Bronchial epithelial cell (primary cell): ENCODE data around the gene ACAP2. TPM values are rescaled to one million over a fixed set of nuclear protein-coding genes. Genes with fewer than 3 reads are reported as not detected.

Source experiments
- DNase-seq: peaks from one replicate; pipeline ENCODE4 v3.0.0-alpha.2; 2010; ENCODE audit warnings: low read depth
- FAIRE-seq: peaks from 2 replicates; lab custom pipeline; 2011; peaks lifted over from hg19 to GRCh38; lab: Jason Lieb, UNC
- H3K27me3 ChIP-seq: 2 replicates; pipeline ENCODE4 v1.5.1; 2011; ENCODE audit warnings: low read length; ENCODE audit not compliant: control insufficient read depth, insufficient read depth
- H3K36me3 ChIP-seq: 2 replicates; pipeline ENCODE4 v1.5.1; 2011; ENCODE audit warnings: low read length; ENCODE audit not compliant: control insufficient read depth, insufficient read depth
- H3K4me3 ChIP-seq: 2 replicates; pipeline ENCODE4 v1.5.1; 2011; ENCODE audit warnings: mild to moderate bottlenecking, low read depth, low read length, control low read depth
- CTCF ChIP-seq: IDR thresholded peaks from 2 replicates; pipeline ENCODE4 v1.5.1; 2011; ENCODE audit warnings: mild to moderate bottlenecking, moderate library complexity, low read length, control low read depth, inconsistent platforms; ENCODE audit not compliant: insufficient read depth, severe bottlenecking
- total RNA-seq: library from RNA; depleted of rRNA; stranded (reverse); fragments of >200 nt; gene quantifications from 2 replicates; pipeline ENCODE4 v1.2.1, GENCODE V29; 2014

Gene ACAP2
- total RNA-seq, 1 donor from 2014 or later = 51.9 TPM

- no peak for DNase-seq
- no peak for TF ChIP-seq CTCF
- Histone ChIP-seq H3K4me3 (no peak overlapping the region), H3K27me3 (no peaks in the 10 kb centered on the region), H3K36me3 (no peaks in the 10 kb centered on the region)
- no peak for FAIRE-seq
Observed at GRCh38 chr3:195458316-195458717, 15.5 kb upstream of the ACAP2 start.

- Histone ChIP-seq H3K27me3 (no peaks in the 10 kb centered on the region), H3K4me3 (no peak overlapping the region), H3K36me3 (no peaks in the 10 kb centered on the region)
- DNase-seq = no peak
- TF ChIP-seq CTCF = no peak
- no peak for FAIRE-seq
Observed at GRCh38 chr3:195455789-195456188, 13.0 kb upstream of the ACAP2 start.

- no peak for TF ChIP-seq CTCF
- no peak for FAIRE-seq
- no peak for DNase-seq
Observed at GRCh38 chr3:195453236-195453635, 10.4 kb upstream of the ACAP2 start.

DNA sequence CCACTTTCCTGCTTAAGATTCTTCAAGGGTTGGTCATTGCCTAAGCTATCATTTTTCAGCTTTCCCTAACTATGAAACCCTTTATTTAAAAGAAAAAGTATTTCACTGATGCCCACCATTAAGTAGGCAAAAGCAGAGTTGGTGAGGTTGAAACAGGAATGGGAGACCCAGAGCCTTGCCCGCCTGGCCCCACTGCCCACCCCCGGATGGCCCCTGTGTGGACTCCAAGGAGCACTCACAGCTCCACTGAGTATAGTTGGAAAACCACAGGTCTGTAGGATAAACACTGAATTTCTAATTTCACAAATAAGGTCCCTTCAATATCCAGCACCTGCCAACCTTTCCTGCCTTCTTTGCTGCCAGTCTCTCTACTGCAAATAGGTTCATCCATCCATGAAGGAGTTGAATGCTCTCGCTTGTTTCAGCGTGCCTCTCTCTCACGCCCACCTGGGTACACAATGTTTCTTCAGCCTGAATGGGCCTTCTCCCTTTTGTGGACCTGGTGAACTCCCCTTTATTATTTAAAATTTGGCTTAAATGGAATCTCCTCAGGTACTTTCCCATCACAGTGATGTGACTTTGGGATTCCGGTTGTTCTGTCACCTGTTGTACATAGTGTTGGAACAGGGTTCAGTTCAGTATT is 8.7 kb upstream of the ACAP2 start:
- Histone ChIP-seq H3K4me3 (no peak overlapping the region), H3K27me3 (no peaks in the 10 kb centered on the region), H3K36me3 (no peaks in the 10 kb centered on the region)
- TF ChIP-seq CTCF = no peak
- DNase-seq = no peak
- no peak for FAIRE-seq

More at GRCh38 chr3:195453236-195453635, 10.4 kb upstream of the ACAP2 start:
- no peak overlapping the region for H3K4me3 ChIP-seq
- no peaks in the 10 kb centered on the region for H3K27me3 ChIP-seq
- no peaks in the 10 kb centered on the region for H3K36me3 ChIP-seq

DNA sequence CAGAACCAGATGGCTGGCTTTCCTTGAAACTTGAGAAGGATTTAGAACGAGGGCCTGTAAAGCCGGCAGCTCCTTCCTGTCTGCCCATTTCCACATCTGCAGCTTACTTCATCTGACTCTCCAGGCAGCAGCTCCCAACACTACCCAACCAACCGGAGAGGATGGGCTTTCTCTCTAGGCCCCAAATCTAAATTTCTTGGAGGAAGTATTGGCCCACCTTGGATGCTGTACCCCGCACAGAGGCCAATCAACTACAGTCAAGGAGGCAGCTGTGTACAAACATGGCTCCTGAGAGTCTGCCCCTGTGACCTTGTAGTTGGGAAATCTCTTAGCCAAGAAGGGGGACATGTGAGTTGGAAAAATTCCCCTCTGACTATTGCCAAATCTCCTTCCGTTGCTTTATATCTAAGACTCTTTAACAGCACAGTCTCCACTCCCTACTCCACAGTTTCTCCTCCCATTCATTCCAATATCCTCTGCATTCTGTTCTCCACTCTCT is 8.0 kb upstream of the ACAP2 start:
- no peak overlapping the region for H3K4me3 ChIP-seq
- H3K36me3 ChIP-seq = no peaks in the 10 kb centered on the region
- no peaks in the 10 kb centered on the region for H3K27me3 ChIP-seq
- no peak for FAIRE-seq
- no peak for DNase-seq
- no peak for TF ChIP-seq CTCF

DNA sequence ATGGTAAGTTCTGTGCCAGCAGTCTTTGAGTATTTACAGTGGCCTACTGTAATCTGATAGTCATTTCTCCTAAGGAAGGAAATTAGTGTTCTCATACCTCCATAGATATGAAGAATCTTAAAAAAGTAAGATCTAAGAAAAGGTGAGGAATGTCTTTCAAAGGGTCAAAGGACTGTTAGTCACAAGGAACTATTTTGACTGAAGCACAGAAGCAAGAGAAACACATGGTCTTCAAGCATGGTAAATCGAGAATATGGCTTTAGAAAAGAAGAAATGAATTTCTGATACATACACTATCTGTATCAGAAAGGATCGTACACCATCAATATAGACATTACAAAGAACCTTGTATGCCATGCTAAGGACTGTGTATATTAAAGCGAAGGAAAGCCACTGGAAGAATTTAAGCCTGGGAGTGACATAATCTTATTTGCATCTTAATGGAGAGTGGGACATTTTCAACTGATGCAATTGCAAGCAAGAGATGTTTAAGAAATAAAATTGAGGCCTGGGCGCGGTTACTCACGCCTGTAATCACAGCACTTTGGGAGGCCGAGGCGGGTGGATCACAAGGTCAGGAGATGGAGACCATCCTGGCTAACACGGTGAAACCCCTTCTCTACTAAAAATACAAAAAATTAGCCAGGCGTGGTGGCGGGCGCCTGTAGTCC is 5.5 kb upstream of the ACAP2 start:
- Histone ChIP-seq H3K4me3 (no peak overlapping the region), H3K36me3 (no peaks in the 10 kb centered on the region), H3K27me3 (no peaks in the 10 kb centered on the region)
- FAIRE-seq (no peak), DNase-seq (no peak)
- TF ChIP-seq CTCF = no peak
